ENCODE measurements around the gene FHOD1. TPM values are rescaled to one million over a fixed set of nuclear protein-coding genes. Genes with fewer than 3 reads are reported as not detected.

The FHOD1 gene
- total RNA-seq, 2 donors from 2014 or later = 5.3 to 11.6 TPM

- no peaks in the 10 kb centered on the region for H3K36me3 ChIP-seq
- DNase-seq (ENCODE audit: low spot score) = no peak
- TF ChIP-seq CTCF (IDR thresholded peaks at IDR 0.05) = no peak
- H3K27me3 ChIP-seq = no peaks in the 10 kb centered on the region
- H3K27ac ChIP-seq = peak overlapping the region; percentile 94 to 95
- H3K9me3 ChIP-seq = no peaks in the 10 kb centered on the region
- peaks cover 0 to 84% of the 10 kb centered on the region in 2 donors for H3K4me1 ChIP-seq
- H3K4me3 ChIP-seq = peak overlapping the region; percentile 83 to 94
Observed at GRCh38 chr16:67245186-67245585, 2.1 kb downstream of the FHOD1 start.

- peak; percentile 84 for DNase-seq (ENCODE audit: low spot score)
- peaks cover 3% of the 10 kb centered on the region for H3K36me3 ChIP-seq
- H3K27me3 ChIP-seq = no peaks in the 10 kb centered on the region
- peak overlapping the region in 1 of 2 donors; percentile 10 for H3K4me3 ChIP-seq
- peaks cover 0 to 84% of the 10 kb centered on the region in 2 donors for H3K4me1 ChIP-seq
- H3K27ac ChIP-seq = peak overlapping the region; percentile 94 to 95
- TF ChIP-seq CTCF (IDR thresholded peaks at IDR 0.05) = no peak
- H3K9me3 ChIP-seq = no peaks in the 10 kb centered on the region
Observed at GRCh38 chr16:67244387-67245185, 2.7 kb downstream of the FHOD1 start.

- TF ChIP-seq CTCF (IDR thresholded peaks at IDR 0.05) = no peak
- DNase-seq (ENCODE audit: low spot score) = no peak
- no peak overlapping the region for H3K4me3 ChIP-seq
Observed at GRCh38 chr16:67243481-67243880, 3.8 kb downstream of the FHOD1 start.

GRCh38 chr16:67242138-67242730 lies 5.0 kb downstream of the FHOD1 start:
- Histone ChIP-seq H3K36me3 (peaks cover 26% of the 10 kb centered on the region), H3K9me3 (no peaks in the 10 kb centered on the region), H3K4me1 (peaks cover 0 to 64% of the 10 kb centered on the region in 2 donors), H3K27ac (peak overlapping the region; percentile 94 to 95), H3K27me3 (no peaks in the 10 kb centered on the region), H3K4me3 (no peak overlapping the region)
- TF ChIP-seq CTCF (IDR thresholded peaks at IDR 0.05) = no peak
- no peak for DNase-seq (ENCODE audit: low spot score)

More at GRCh38 chr16:67243481-67243880, 3.8 kb downstream of the FHOD1 start:
- Histone ChIP-seq H3K27me3 (no peaks in the 10 kb centered on the region), H3K27ac (peak overlapping the region; percentile 94 to 95), H3K9me3 (no peaks in the 10 kb centered on the region), H3K36me3 (peaks cover 14% of the 10 kb centered on the region), H3K4me1 (peaks cover 0 to 74% of the 10 kb centered on the region in 2 donors)

DNA sequence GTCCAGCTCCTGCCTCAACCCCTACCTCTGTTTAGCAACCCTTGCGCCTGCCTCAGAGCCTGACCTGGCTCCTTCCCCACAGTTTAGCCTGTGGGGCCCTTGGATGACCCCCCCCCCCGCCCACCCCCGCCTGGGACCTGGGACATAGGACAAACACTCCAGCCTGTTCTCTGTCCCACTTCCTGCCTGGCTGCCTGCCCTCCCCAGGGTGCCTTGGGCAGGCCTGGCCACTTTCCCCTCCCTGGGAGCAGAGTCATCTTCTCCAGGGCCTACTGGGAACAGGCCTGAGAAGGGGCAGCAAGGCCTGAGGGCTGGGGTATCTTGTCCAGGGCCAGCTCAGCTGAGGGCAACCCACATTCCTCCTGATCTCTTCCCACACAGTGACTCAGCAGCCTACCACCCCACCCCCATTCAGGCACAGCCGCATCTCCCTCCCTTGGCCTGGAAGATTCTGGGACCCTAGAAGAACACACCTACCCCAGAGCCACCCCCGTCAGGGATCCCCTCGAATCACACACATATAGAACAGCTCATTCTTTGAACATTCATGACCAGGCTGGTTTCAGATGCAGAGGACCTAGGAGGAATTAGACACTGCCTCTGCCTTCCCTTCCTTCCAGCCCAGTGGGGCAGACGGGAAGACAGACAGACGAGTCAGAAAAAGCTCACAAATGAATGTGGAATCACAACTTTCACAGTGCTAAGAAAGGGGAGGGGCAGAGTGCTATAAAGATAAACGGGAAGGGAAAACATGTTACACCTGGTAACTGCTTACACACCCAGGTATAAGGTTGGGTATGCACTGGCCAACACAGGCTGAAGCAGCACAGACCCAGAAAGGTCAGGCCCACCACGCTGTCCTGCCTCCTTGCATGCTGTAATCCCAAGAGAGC lies 6.0 kb downstream of the FHOD1 start:
- Histone ChIP-seq H3K36me3 (peaks cover 36% of the 10 kb centered on the region), H3K4me3 (no peak overlapping the region), H3K27me3 (no peaks in the 10 kb centered on the region), H3K27ac (peak overlapping the region; percentile 94 to 95), H3K4me1 (peaks cover 0 to 64% of the 10 kb centered on the region in 2 donors), H3K9me3 (no peaks in the 10 kb centered on the region)
- DNase-seq (ENCODE audit: low spot score) = peak; percentile 83
- TF ChIP-seq CTCF (IDR thresholded peaks at IDR 0.05) = no peak
